Anterior cingulate cortex (tissue), 58 donors: Measurements from ENCODE around the gene ZBTB6.
"Not testable (repeated sequence)": the region's sequence is repeated elsewhere in the genome, so short reads cannot be mapped to it uniquely, and the experiment has no call there.

ENCODE experiments used
- DNase-seq, 58 donors: peaks; one replicate each; lab custom pipeline; 2025; lab: John Stamatoyannopoulos, UW

The ZBTB6 gene

DNA sequence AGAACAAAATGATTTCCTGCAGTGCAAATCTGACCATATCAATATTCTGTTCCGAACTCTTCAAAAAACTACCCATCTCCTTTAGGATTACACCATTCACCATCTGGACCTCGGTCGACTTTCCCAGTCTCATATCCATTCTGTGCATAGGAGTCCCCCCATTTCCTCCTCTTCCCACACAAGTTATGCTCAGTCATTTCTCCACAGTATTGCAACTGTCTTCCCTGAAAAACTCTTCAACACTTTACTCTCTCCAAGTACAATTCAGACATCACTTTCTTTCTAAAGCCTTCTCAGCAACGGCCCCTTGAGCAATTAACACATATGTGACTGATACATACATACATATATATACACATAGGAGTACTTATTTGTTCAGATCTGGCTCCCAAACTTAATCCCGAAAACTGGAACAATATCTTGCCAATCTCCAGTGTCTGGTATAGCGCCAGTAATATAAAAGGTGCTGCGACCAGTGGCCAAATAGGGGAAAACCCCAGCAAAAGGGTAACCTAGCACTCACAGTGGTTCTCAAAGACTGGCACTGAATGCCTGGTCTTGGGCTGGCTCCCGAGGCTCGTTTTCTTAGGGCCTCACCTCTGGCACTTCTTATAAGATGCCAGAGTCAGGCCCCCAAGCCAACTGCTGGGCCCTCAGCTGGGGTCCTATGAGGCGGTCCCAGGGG lies 17.6 kb upstream of the ZBTB6 start:
- DNase-seq: peak in 1 of 58 donors; percentile 42

GRCh38 chr9:122929796-122930354 lies 16.8 kb upstream of the ZBTB6 start:
- no peak for DNase-seq

DNA sequence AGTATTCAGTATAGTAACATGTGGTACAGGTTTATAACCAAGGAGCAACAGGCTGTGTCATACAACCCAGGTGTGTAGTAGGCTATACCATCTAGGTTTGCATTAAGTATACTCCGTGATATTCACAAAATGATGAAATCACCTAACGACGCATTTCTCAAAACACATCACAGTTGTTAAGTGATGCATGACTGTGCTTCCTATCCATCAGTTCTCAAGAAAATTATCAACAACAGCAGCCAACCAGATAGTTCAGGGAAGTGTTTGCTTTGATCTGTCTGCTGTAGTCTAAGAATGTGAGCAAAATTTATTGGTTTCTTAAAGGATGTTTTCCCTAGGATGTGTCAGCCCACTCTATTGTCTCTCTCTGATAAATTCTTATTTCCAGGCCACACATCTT lies 10.8 kb upstream of the ZBTB6 start:
- DNase-seq: no peak

- DNase-seq: no peak
Observed at GRCh38 chr9:122922713-122923112, 9.6 kb upstream of the ZBTB6 start.

DNA sequence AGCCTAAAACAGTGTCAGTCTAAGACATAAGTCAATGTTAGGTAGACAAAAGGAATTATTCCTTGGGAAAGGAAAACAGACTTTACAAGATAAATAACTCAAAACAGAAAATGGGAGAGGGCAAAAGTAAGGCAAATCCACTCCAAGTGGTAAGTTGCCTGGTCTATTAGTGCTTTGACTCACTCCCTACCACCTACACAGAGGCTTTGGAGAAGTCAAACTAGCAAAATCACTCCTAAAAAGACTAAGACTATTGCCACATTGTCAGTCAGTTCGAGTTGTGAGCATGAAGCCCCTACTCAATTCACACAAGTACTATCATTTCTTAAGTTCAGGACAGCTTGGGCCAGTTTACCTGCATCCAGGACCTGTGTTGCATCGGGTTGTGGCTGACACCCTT lies 5.2 kb upstream of the ZBTB6 start:
- DNase-seq: no peak

- no peak for DNase-seq
Observed at GRCh38 chr9:122912671-122912963, 506 bp downstream of the ZBTB6 start.

DNA sequence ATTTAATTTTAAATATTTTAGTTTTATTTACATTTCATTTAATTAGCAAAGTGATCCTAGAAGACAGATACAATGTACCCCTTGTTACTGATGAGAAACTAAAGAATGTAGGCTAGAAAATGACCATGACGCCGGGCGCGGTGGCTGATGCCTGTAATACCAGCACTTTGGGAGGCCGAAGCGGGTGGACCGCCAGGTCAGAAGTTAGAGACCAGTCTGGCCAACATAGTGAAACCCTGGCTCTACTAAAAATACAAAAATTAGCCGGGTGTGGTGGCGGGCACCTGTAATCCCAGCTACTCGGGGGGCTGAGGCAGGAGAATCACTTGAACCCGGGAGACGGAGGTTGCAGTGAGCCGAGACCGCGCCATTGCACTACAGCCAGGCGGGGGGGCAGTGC lies 7.0 kb downstream of the ZBTB6 start:
- not testable (repeated sequence) for DNase-seq

DNA sequence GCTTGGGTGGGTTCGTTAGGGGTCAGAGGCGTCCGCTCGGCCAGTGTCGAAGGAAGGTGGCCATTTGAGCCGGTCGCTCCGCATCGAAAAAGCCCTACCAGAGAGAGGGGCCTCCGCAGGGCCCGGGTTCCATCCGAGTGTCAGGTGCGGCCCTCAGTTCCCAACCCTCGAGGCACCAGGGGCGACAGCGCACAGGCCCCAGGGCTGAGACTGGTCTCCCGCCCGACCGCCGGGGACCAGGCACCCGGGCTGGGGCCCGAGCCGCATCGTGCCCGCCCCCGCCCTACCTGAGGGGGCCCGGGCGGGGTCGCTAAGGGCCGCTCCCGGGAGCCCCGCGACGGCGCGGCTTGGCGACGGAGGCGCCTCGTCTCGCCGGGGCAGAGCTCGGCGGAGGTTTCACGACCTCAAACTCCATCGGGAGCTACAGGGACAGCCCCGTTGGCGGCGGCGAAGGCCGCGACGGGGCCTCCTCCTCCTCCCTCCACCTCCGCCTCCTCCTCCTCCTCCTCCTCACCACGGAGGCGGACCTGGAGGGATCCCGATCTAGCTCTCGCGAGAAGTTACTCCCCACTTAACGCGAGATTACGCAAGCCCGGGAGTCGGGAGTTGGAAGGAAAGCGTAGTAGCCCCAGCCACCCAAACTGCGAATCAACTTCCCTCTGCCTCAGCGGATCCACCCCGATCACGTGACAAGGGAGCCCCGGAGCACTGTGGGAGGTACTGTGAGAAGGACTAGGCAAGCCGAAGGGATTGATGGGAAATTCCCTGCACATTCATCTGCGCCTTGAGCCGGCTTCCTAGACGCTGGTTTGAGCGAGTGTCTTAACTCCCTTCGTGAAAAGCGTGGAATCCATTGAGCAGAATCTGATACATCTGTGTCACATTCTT lies 8.1 kb downstream of the ZBTB6 start, which contains the start of gene RC3H2:
Gene RC3H2, minus strand, starts transcription at position 537 of the 888 bp plus-strand sequence. CDS start 7,850 bp downstream, outside the sequence.
- peak; percentile 89 to 100 (median 99) for DNase-seq

DNA sequence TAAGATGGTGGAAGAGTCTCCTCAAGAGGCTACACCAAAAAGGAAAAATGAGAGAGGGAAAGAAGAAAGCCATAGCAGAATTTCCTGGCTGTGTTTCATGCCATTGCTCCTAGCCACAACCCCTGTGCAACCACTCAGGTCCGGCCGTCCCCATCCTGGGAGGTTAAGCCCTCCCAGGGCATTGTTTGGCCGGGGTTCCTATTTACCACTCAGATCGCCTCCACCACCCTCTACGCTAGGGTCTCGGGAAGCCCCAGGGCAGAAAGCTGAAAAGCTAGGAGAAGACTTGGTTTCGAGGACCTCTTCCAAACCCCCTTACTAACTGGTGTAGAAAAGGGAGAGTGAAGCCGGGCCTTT lies 8.7 kb downstream of the ZBTB6 start:
- DNase-seq: peak in 16 of 58 donors; percentile 10 to 59 (median 36)

DNA sequence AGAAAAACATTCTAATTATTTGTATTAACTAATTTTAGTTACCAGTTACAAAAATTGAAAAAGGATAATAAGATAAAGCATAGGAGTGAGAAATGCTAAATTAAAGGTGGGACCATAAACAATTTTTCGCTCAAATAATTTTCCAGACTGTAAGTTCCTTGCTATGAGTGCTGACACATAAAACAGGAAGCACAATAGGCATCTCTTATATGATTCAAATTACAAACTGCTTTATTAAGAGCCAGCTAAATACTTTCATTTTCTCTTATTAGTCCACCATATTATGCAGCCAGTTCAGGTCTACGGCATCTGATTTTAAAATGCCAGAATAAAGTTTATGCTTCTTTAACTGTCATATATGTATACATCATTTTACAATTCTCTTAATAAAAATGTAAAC lies 12.3 kb downstream of the ZBTB6 start:
- no peak for DNase-seq

GRCh38 chr9:122897969-122898368 lies 15.2 kb downstream of the ZBTB6 start:
- DNase-seq: no peak

- no peak for DNase-seq
Observed at GRCh38 chr9:122888480-122888879, 24.6 kb downstream of the ZBTB6 start.

GRCh38 chr9:122883125-122883524 lies 30.0 kb downstream of the ZBTB6 start:
- DNase-seq: no peak

GRCh38 chr9:122879443-122879842 lies 33.7 kb downstream of the ZBTB6 start:
- DNase-seq: no peak

DNA sequence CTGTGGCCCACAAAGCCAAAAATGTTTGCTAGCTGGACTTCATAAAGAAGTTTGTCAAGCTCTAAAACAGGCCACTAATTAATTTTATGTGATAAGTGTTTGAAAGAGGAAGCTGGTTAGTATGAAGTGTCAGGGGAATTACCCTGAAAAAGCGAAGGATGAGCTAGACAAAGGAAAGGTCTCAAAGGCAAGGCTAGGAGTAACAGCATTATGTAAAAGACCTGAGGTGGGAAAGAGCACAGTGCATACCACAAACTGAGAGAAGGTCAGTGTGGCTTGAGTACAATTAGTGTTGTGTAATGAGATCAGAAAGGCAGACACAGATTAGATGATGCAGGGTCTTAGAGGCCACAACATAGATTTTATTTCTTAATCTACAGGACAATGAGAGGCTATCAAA lies 37.6 kb downstream of the ZBTB6 start:
- DNase-seq: no peak

- not testable (repeated sequence) for DNase-seq
Observed at GRCh38 chr9:122867276-122867675, 45.8 kb downstream of the ZBTB6 start.

- DNase-seq: no peak
Observed at GRCh38 chr9:122866079-122866478, 47.0 kb downstream of the ZBTB6 start.

DNA sequence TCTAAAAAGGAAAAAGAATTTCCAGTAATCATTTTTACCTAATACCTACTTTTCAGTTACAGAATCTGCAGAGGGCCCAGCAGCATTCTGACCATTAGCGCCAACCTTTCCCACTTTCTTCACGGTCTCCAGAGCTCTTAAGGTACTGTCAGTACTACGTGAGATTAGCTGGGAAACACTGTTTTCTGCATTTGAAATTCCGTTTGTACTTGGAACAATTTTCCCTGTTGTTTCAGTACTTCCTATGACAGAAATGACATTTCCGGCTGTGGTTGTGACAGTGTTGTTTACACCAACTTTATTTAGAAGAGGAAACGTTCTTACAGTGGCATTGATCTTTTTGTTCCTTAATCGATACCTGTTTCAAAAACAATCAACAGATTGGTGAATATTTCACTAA lies 47.8 kb downstream of the ZBTB6 start:
- no peak for DNase-seq

DNA sequence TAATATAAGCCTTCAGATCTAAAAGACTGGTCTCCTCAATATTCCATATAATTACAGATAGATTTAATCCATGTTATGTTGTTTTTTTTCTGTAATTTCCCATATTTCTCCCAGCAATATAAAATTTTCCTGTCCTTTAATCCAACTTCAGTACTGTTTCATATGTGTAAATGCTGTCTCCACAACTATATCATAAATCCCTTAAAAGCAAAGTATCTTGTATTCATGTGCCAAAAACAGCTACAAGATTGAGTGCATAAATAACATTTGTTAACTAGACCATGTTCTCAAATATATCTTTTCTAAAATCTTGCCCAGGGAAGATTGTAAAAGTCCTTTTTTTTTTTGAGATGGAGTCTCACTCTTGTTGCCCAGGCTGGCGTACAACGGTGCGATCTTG lies 49.7 kb downstream of the ZBTB6 start:
- DNase-seq: no peak

DNA sequence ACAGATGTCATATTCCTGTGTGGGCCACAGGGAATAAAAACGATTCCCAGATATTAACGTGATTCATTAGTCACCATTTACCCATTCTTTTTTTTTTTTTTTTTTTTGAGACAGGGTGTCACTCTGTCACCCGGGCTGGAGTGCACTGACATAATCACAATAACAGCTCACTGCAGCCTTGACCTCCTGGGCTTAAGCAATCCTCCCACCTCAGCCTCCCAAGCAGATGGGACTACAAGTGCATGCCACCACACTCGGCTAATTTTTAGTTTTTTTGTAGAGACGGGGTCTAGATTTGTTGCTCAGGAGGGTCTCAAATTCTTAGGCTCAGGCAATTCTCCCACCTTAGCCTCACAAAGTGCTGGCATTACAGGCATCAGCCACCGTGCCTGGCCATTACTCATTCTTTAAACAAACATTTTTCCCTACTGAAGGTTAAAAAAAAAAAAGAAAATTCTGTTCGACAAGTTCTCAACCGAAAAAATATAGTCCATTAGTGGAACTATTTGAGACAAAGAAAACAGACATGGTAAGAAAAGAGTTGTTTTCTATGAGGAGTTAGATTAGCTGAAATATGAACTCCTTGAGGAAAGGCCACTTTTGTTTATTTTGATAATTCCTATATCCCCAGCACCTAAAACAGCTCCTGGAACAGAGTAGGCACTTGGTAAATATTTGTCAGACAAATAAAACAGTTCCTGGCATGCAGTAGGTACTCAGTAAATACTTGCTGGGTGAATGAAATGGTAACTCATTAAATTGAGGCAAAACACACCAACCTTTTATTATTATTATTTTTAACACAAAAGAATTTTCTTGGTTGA lies 52.6 kb downstream of the ZBTB6 start:
- DNase-seq: no peak
